HepG2 (cell line): Measurements from ENCODE around the gene RRBP1. TPM values are rescaled to one million over a fixed set of nuclear protein-coding genes. Genes with fewer than 3 reads are reported as not detected.

ENCODE experiments used
- ARNT2 ChIP-seq: sonication (generic); formaldehyde crosslinking; IDR thresholded peaks from 2 replicates; pipeline ENCODE4 v1.8.0; 2022; ENCODE audit warnings: mild to moderate bottlenecking, low read depth, missing genetic modification reagents, moderate library complexity
- ERF ChIP-seq: IDR thresholded peaks from 2 replicates; pipeline ENCODE4 v1.6.1; 2018; ENCODE audit warnings: missing biosample characterization, missing genetic modification reagents
- FOXJ3 ChIP-seq: sonication (generic); formaldehyde crosslinking; IDR thresholded peaks from 2 replicates; pipeline ENCODE4 v1.4.0; 2020; ENCODE audit warnings: missing genetic modification reagents, mild to moderate bottlenecking, borderline replicate concordance
- FOXP1 ChIP-seq, 2 experiments: fragments of 450-650 bp in 1 of 2; IDR thresholded peaks; 2 replicates each; pipeline ENCODE4 v1.6.1; 2017 to 2018; ENCODE audit warnings: antibody characterized with exemption in 1 of 2
- FOXP4 ChIP-seq: sonication (generic); formaldehyde crosslinking; IDR thresholded peaks from 2 replicates; pipeline ENCODE4 v1.4.0; 2020; ENCODE audit warnings: missing genetic modification reagents
- GPBP1L1 ChIP-seq: sonication (generic); formaldehyde crosslinking; IDR thresholded peaks from 2 replicates; pipeline ENCODE4 v1.5.0; 2020; ENCODE audit warnings: mild to moderate bottlenecking, missing genetic modification reagents
- KDM2A ChIP-seq: sonication (generic); formaldehyde crosslinking; IDR thresholded peaks from 2 replicates; pipeline ENCODE4 v1.4.0; 2020; ENCODE audit warnings: low read depth, missing genetic modification reagents, borderline replicate concordance
- NBN ChIP-seq: fragments of 450-650 bp; conservative IDR thresholded peaks from 2 replicates; pipeline ENCODE4 v1.6.1; 2017
- POGK ChIP-seq: sonication (generic); formaldehyde crosslinking; conservative IDR thresholded peaks from 2 replicates; pipeline ENCODE4 v1.8.0; 2022; ENCODE audit warnings: mild to moderate bottlenecking, moderate library complexity, missing genetic modification reagents
- PREB ChIP-seq: sonication (generic); formaldehyde crosslinking; IDR thresholded peaks from 2 replicates; pipeline ENCODE4 v1.4.0; 2020; ENCODE audit warnings: missing genetic modification reagents
- SMAD3 ChIP-seq: sonication (generic); formaldehyde crosslinking; IDR thresholded peaks from 2 replicates; pipeline ENCODE4 v1.4.0; 2020; ENCODE audit warnings: missing genetic modification reagents
- SMARCE1 ChIP-seq: fragments of 450-650 bp; IDR thresholded peaks from 2 replicates; pipeline ENCODE4 v1.6.1; 2017; ENCODE audit warnings: borderline replicate concordance
- SP1 ChIP-seq, 2 experiments: fragments of 450-650 bp in 1 of 2; sonication (generic) in 1 of 2; formaldehyde crosslinking in 1 of 2; IDR thresholded peaks; 2 replicates each; pipeline versions ENCODE4 v1.4.0 to v1.6.1; 2016 to 2020; ENCODE audit warnings: missing genetic modification reagents in 1 of 2
- TGIF2 ChIP-seq: IDR thresholded peaks from 2 replicates; pipeline ENCODE4 v1.6.1; 2016; ENCODE audit warnings: control low read depth, missing compliant biosample characterization
- ZNF256 ChIP-seq: sonication (generic); formaldehyde crosslinking; conservative IDR thresholded peaks from 2 replicates; pipeline ENCODE4 v1.4.0; 2020; ENCODE audit warnings: missing genetic modification reagents
- ZNF264 ChIP-seq: sonication (generic); formaldehyde crosslinking; IDR thresholded peaks from 2 replicates; pipeline ENCODE4 v1.4.0; 2020; ENCODE audit warnings: missing genetic modification reagents
- ZNF326 ChIP-seq: sonication (generic); formaldehyde crosslinking; IDR thresholded peaks from 2 replicates; pipeline ENCODE4 v1.4.0; 2020; ENCODE audit warnings: missing genetic modification reagents, borderline replicate concordance
- ZNF513 ChIP-seq: sonication (generic); formaldehyde crosslinking; conservative IDR thresholded peaks from 2 replicates; pipeline ENCODE4 v1.5.0; 2020; ENCODE audit warnings: missing genetic modification reagents
- ZNF891 ChIP-seq: sonication (generic); formaldehyde crosslinking; IDR thresholded peaks from 2 replicates; pipeline ENCODE4 v1.5.0; 2020; ENCODE audit warnings: mild to moderate bottlenecking, missing genetic modification reagents
- ZSCAN31 ChIP-seq: sonication (generic); formaldehyde crosslinking; IDR thresholded peaks from 2 replicates; pipeline ENCODE4 v1.5.0; 2020; ENCODE audit warnings: low read depth, mild to moderate bottlenecking, missing genetic modification reagents
- polyA plus RNA-seq, 8 experiments: library from polyadenylated mRNA; depleted of rRNA in 3 of 8; stranded (reverse) in 7 of 8; unstranded in 1 of 8; fragments of >200 nt; fragmentation: Illumina TruSeq in 4 of 8; extraction: Trizol in 4 of 8; gene quantifications; 2 replicates each; pipeline versions ENCODE4 v1.2.1 to v1.2.3, GENCODE V29; 2011 to 2016; ENCODE audit warnings: low read depth in 4 of 8, missing spikeins in 1 of 8, mixed read lengths in 1 of 8; ENCODE audit not compliant: insufficient read depth in 1 of 8
- total RNA-seq, 5 experiments: library from RNA; depleted of rRNA; stranded (reverse); fragments of >200 nt; fragmentation: Illumina TruSeq; extraction: Trizol; gene quantifications; 2 replicates each; pipeline ENCODE4 v1.2.3, GENCODE V29; 2016; ENCODE audit warnings: low read depth in 1 of 5
- TF ChIP-seq, protein P1 (sequence below): sonication (generic); formaldehyde crosslinking; IDR thresholded peaks from 2 replicates; pipeline ENCODE4 v1.8.0; 2022; ENCODE audit warnings: mild to moderate bottlenecking, missing genetic modification reagents, moderate library complexity

RRBP1 gene
- total and polyA plus RNA-seq, 2 of the 13 experiments (the other 11 are each of a cell fraction or from before 2014, with no cell fraction given), result 150 to 222 TPM

DNA sequence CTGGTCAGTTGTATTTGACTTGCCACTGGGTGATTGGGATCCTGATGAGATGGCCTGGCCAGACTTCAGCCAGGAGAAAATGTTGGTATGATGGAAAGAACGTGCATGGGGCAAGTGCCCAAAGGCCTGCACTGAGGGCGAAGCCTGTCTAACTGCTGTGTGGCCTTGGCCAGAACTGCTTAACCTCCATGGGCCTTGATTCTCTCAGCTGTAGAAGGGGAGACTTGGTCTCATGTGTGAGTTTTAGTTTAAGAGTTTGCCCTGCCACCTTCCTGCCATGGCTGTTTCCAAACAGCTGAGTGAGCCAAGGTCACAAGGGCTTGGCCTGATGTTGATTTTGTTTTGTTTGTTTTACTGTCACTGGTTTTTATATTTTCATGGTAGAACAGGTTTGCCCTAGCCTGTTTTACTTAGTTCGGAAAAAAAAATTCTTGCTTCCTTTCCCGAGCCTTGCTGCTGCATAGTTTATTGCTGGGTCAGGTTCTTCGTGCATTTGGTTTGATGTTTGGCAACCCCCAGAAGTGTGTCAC lies 76.8 kb downstream of the RRBP1 start (continued):
- TF ChIP-seq FOXP4 (CRISPR knock-in tag), result peak; percentile 85
- TF ChIP-seq NBN, result no peak
- no peak; the same call in 1 of the 2 replicates for TF ChIP-seq ZNF891 (CRISPR knock-in tag)
- no peak for TF ChIP-seq ZNF326 (CRISPR knock-in tag)
- TF ChIP-seq GPBP1L1 (CRISPR knock-in tag), result no peak
- TF ChIP-seq FOXP1 (IDR thresholded peaks at IDR 0.05), result no peak
- TF ChIP-seq FOXP1 (CRISPR knock-in tag; IDR thresholded peaks at IDR 0.05), result peak; percentile 83
- 0 out of 2 replicates have a peak, but pooled peaks have one; percentile 44 for TF ChIP-seq TGIF2 (CRISPR knock-in tag)
- 0 out of 2 replicates have a peak, but pooled peaks have one; percentile 44 for TF ChIP-seq ZSCAN31 (CRISPR knock-in tag)
- TF ChIP-seq POGK (CRISPR knock-in tag), result no peak
- no peak for TF ChIP-seq ARNT2
- TF ChIP-seq, protein P1, sequence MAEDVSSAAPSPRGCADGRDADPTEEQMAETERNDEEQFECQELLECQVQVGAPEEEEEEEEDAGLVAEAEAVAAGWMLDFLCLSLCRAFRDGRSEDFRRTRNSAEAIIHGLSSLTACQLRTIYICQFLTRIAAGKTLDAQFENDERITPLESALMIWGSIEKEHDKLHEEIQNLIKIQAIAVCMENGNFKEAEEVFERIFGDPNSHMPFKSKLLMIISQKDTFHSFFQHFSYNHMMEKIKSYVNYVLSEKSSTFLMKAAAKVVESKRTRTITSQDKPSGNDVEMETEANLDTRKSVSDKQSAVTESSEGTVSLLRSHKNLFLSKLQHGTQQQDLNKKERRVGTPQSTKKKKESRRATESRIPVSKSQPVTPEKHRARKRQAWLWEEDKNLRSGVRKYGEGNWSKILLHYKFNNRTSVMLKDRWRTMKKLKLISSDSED (CRISPR knock-in tag), result no peak
- no peak for TF ChIP-seq SP1 (IDR thresholded peaks at IDR 0.05)
- TF ChIP-seq SP1 (CRISPR knock-in tag; IDR thresholded peaks at IDR 0.05), result no peak
- peak; percentile 87; the same call in 1 of the 2 replicates for TF ChIP-seq ERF (CRISPR knock-in tag)
- TF ChIP-seq ZNF264 (CRISPR knock-in tag), result 0 out of 2 replicates have a peak, but pooled peaks have one; percentile 45
- no peak for TF ChIP-seq ZNF513 (CRISPR knock-in tag)
- no peak for TF ChIP-seq PREB
- TF ChIP-seq FOXJ3 (CRISPR knock-in tag), result peak; percentile 77; the same call in 1 of the 2 replicates
- TF ChIP-seq SMAD3, result peak; percentile 78; the same call in 1 of the 2 replicates
- TF ChIP-seq SMARCE1, result no peak
- TF ChIP-seq ZNF256 (CRISPR knock-in tag), result no peak
- TF ChIP-seq KDM2A (CRISPR knock-in tag), result peak; percentile 55; the same call in 1 of the 2 replicates
